GM18507 (cell line): ENCODE measurements around the gene CCDC107.
A peak's percentile ranks its signal among the peaks of the same experiment; 100 is the strongest.

Experiments used
- DNase-seq: peaks from one replicate; pipeline ENCODE4 v3.0.0; 2011; ENCODE audit warnings: low read depth; ENCODE audit not compliant: insufficient read length; ENCODE audit errors: extremely low spot score
- FAIRE-seq: peaks from 2 replicates; lab custom pipeline; 2011; peaks lifted over from hg19 to GRCh38; lab: Jason Lieb, UNC

Gene CCDC107

DNA sequence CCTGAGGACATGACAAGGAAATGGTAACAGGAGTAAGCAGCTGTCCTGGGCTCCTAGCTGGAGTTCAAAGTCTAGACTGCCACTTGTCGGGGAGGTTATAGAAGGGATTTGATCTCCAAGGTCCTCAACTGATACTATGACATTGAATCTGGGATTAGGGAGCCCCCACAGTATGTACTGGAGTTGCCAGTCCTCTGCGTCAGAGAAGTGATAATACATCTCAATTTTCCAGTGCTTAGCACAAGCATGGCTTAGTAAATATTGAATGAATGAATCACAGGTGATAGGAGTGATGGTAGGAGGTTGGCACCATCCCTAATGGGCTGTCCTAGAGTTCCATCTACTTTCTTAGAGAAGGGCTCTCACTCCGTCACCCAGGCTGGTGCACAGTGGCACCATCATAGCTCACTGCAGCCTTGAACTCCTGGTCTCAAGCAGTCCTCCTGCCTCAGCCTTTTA is 37.9 kb downstream of the CCDC107 start:
- DNase-seq (no peak), FAIRE-seq (no peak)

DNA sequence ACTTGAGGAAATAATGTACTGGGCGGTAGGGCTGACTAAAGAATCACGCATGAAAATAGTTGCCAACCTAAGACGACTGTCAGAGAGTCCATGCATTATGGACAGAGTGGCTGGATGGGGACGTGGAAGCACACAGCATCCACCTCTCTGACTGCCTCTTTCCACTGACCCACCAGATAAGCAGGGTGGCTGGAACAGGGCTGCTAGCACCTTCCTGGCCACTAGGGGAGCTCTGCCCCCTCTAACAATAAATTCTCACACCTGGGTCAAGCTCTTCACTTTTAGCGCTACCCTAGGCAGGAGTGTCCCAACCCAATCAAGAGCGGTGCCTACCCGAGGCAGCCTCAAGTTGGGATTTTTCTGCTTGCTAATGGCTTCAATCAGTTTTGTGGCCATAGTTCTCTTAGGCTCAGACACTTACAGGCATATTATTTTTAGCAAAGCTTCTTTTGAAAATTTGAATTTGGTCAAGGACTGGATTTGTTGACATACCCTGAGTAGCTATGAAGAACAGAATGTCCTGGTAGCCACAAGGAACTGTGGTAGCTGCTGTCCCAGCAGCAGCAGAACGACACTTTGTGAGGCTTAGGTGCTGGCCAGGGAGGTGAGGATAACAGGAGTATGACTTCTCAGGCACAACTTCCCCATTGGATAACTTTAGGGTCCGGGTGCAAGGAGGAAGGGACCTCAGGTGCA is 38.6 kb downstream of the CCDC107 start:
- peak; percentile 84 for FAIRE-seq
- DNase-seq, result peak; percentile 60

GRCh38 chr9:35697486-35697885 is 39.4 kb downstream of the CCDC107 start:
- DNase-seq, result no peak
- no peak for FAIRE-seq

- no peak for FAIRE-seq
- DNase-seq, result no peak
Observed at GRCh38 chr9:35698231-35698630, 40.1 kb downstream of the CCDC107 start.

DNA sequence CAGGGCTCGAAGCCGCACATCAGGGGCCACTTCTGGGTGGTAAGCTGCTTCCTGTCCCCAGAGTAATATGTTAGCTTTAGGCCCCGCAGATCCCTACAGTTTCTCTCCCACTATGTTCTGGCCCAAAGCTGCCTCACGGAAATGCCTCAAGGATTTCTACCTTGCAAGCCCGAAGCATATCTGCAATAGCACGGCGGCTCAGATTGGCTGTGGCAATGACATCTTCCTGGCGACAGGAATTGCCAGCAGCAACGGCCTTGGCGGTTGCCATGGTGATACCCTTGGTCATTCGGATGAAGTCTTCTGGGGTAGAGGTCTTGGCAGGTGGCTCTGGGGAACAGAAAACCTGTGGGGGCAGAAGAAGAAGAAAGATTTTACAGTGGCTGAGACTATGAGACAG is 41.9 kb downstream of the CCDC107 start:
- no peak for DNase-seq

GRCh38 chr9:35700942-35701341 is 42.9 kb downstream of the CCDC107 start:
- FAIRE-seq, result no peak

More for the DNA sequence above, 41.9 kb downstream of the CCDC107 start:
- no peak for FAIRE-seq

GRCh38 chr9:35702696-35703095 is 44.6 kb downstream of the CCDC107 start:
- DNase-seq, result no peak
- no peak for FAIRE-seq

More at GRCh38 chr9:35700942-35701341, 42.9 kb downstream of the CCDC107 start:
- no peak for DNase-seq

GRCh38 chr9:35703906-35704672 is 46.0 kb downstream of the CCDC107 start:
- FAIRE-seq, result no peak
- no peak for DNase-seq

GRCh38 chr9:35705372-35705771 is 47.3 kb downstream of the CCDC107 start:
- DNase-seq (no peak), FAIRE-seq (no peak)

DNA sequence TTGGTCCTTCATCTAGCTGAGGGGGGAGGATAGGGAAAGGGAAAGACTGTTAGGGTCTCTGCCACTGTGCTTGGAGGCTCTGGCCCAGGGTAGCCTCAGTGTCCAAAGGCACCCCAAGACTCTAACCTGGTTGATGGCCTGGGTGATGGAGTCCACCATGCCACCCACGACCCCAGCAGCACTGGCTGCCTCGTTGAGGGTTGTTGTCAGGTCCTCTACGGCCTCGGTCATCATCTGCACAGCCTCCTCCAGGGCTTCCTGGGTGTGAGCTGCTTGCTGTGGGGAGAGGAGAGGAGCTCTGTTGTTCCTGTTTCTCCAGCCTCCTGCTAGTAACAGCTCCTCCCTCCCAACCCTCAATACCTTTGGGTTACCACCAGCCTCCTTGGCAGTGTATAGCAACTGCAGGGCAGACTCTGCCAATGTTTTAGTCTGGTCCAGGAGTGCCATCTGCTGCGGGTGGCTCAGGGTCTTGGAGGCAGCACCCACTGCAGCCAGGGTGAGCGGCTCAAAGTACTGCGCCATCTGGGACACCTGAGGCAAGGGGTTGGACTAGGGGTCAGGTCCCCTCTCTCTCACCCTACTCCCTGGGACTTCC is 47.8 kb downstream of the CCDC107 start:
- no peak for FAIRE-seq
- no peak for DNase-seq

- FAIRE-seq (no peak), DNase-seq (no peak)
Observed at GRCh38 chr9:35706951-35707350, 48.9 kb downstream of the CCDC107 start.

GRCh38 chr9:35708146-35708545 is 50.1 kb downstream of the CCDC107 start:
- DNase-seq (no peak), FAIRE-seq (no peak)

- FAIRE-seq (no peak), DNase-seq (no peak)
Observed at GRCh38 chr9:35710818-35711500, 52.9 kb downstream of the CCDC107 start.
